ENCODE results near the gene ZNF493.

Gene ZNF493

GRCh38 chr19:21396893-21397572 is at the start of gene ZNF493:
ZNF493 (plus strand) TSS chr19:21397133; CDS start chr19:21397238, 105 bp downstream.
- intact Hi-C loops (cut with DNase I): loop anchor here (2.0 kb wide), 2 partner anchors 38 to 68 kb away; partner anchors contain the start of genes ZNF708 and ZNF738
- DNase-seq: peak; percentile 87 to 99 (median 94)

- DNase-seq: no peak
- intact Hi-C loops (cut with DNase I): no loop called here
Observed at GRCh38 chr19:21352830-21353229, 44.1 kb upstream of the ZNF493 start.

- intact Hi-C loops (cut with DNase I): loop anchor here (2.0 kb wide), 1 partner anchor 38 kb away; the partner anchor contains the start of gene ZNF493
- DNase-seq: peak; percentile 87 to 99 (median 95)
Observed at GRCh38 chr19:21358768-21359451, 38.0 kb upstream of the ZNF493 start, which contains the start of gene ZNF738. ZNF738 (plus strand) TSS chr19:21359000; CDS start chr19:21359141, 141 bp downstream.

- DNase-seq: no peak
- intact Hi-C loops (cut with DNase I): no loop called here
Observed at GRCh38 chr19:21362291-21362690, 34.6 kb upstream of the ZNF493 start.

- no peak for DNase-seq
- intact Hi-C loops (cut with DNase I): no loop called here
Observed at GRCh38 chr19:21383980-21384582, 12.9 kb upstream of the ZNF493 start.

- DNase-seq: no peak
- intact Hi-C loops (cut with DNase I): loop anchor here (2.0 kb wide), 2 partner anchors 37 to 67 kb away; partner anchors contain the start of genes ZNF708 and ZNF738
Observed at GRCh38 chr19:21396121-21396520, 812 bp upstream of the ZNF493 start.

- intact Hi-C loops (cut with DNase I): no loop called here
- no peak for DNase-seq
Observed at GRCh38 chr19:21398851-21399250, 1.9 kb downstream of the ZNF493 start.

- intact Hi-C loops (cut with DNase I): no loop called here
- DNase-seq: no peak
Observed at GRCh38 chr19:21402303-21402985, 5.5 kb downstream of the ZNF493 start.

- no peak for DNase-seq
- intact Hi-C loops (cut with DNase I): no loop called here
Observed at GRCh38 chr19:21410166-21410565, 13.2 kb downstream of the ZNF493 start.

GRCh38 chr19:21422244-21422643 is 25.3 kb downstream of the ZNF493 start:
- intact Hi-C loops (cut with DNase I): no loop called here
- DNase-seq: no peak

- intact Hi-C loops (cut with DNase I): no loop called here
- no peak for DNase-seq
Observed at GRCh38 chr19:21423057-21424041, 26.4 kb downstream of the ZNF493 start.

- DNase-seq: no peak
- intact Hi-C loops (cut with DNase I): no loop called here
Observed at GRCh38 chr19:21430675-21431074, 33.7 kb downstream of the ZNF493 start.

GRCh38 chr19:21432590-21432989 is 35.7 kb downstream of the ZNF493 start:
- intact Hi-C loops (cut with DNase I): no loop called here
- no peak for DNase-seq

- intact Hi-C loops (cut with DNase I): no loop called here
- DNase-seq: no peak
Observed at GRCh38 chr19:21434516-21434915, 37.6 kb downstream of the ZNF493 start.

GRCh38 chr19:21434967-21435544 is 38.1 kb downstream of the ZNF493 start:
- intact Hi-C loops (cut with DNase I): no loop called here

GRCh38 chr19:21439201-21439751 is 42.3 kb downstream of the ZNF493 start:
- intact Hi-C loops (cut with DNase I): no loop called here
- DNase-seq: no peak

More at GRCh38 chr19:21434967-21435544, 38.1 kb downstream of the ZNF493 start:
- no peak for DNase-seq

GRCh38 chr19:21440321-21440720 is 43.4 kb downstream of the ZNF493 start:
- DNase-seq: no peak
- intact Hi-C loops (cut with DNase I): no loop called here

GRCh38 chr19:21451187-21451586 is 54.3 kb downstream of the ZNF493 start:
- intact Hi-C loops (cut with DNase I): no loop called here
- DNase-seq: no peak

- intact Hi-C loops (cut with DNase I): no loop called here
- no peak for DNase-seq
Observed at GRCh38 chr19:21454901-21455300, 58.0 kb downstream of the ZNF493 start.

All from posterior cingulate gyrus (tissue), 11 donors.